NOMO-1 (cell line): ENCODE data around the gene GINM1.

Experiments used
- DNase-seq, 2 experiments: peaks; one replicate each; lab custom pipeline; 2025; ENCODE audit not compliant: unreplicated experiment in 2 of 2; lab: John Stamatoyannopoulos, UW

GINM1 gene

GRCh38 chr6:149565527-149566409 is at the start of gene GINM1:
TSS of gene GINM1 (plus strand) at chr6:149566375. CDS start at chr6:149566415, 40 bp downstream.
- peak; percentile 91 to 92 for DNase-seq

GRCh38 chr6:149529650-149530049 is 36.5 kb upstream of the GINM1 start:
- DNase-seq, result no peak

- DNase-seq, result no peak
Measured at GRCh38 chr6:149534742-149535141, 31.4 kb upstream of the GINM1 start.

DNA sequence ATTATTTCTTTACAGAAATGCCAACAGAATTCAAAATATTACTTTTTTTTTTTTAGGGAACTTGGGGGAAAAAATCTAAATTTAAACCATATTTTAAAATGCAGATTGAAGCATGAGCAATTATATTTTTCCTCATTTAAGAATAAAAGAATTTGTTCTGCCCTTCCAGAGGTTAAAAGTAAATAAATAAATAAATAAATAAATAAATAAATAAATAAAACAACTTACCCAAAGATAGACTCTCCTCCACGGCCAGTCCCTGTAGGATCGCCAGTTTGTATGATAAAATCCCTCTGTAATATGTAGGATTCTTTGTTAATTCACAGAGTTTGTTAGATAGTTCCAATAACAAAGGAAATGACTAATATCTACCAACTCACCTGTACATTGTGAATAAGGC is 25.0 kb upstream of the GINM1 start:
- DNase-seq, result no peak

DNA sequence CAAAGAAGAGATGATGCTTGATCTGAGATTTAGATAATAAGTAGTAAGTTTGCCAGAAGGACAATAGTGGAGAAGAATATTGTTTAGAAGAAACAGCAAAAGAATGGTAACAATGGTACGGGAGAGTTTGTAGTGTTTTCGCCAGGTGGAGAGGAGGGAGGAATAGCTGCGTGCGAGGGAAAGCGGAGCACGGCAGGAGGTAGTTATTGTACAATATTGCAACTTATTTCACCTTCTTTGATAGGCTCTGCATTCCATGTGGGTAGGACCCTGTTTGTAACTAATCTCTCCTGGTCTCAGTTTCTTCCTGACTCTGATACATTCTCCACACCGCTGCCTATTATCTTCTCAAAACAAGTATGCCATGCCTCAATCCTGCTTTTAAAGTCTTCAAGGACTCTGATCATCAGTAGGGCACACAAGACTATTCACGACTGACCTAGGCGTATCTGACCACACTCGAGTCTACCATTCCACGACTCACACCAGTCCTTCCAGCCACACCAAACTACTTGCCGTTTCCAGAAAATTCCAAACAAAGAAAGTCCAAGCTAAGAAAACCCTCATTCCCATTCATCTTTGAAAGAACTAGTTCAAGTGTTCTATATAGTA is 21.4 kb upstream of the GINM1 start:
- no peak for DNase-seq

GRCh38 chr6:149545258-149545753 is 20.9 kb upstream of the GINM1 start:
- DNase-seq, result peak; percentile 63 to 71

DNA sequence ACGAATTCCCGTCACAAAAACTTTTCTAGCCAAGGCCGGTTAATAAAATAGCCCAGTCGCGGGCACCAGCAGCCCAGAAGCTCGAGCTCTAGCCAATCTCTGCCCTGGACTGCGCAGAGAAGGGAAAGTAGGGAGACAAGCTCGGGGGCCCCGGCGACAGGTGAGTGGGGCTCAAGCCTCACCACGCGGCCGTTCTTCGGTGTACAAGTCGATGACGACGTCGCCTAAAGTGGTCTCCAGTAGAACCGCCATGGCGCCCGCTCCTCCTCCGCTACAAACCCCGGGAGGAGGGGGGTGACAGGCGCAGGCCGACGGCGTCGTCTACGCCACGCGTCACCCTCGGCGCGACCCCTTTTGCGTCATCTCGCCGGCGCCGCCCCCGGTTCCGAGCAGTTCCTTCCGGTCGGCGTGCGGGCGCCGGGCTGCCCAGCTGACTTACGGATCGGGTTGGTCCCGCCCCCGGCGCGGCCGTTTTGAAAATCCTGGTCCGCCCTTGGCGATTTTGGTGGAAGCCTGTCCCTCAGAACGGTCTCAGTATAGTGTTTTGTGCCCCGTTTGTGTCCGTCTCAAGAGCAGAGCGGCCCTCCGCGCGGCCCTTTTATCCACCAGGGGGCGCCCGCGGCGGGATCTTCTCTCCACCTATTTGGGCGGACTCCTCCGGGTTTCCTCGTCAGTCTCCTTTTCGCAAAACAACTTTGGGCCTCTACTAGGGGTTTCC is 20.3 kb upstream of the GINM1 start, which contains the start of gene PPIL4:
Gene PPIL4, minus strand, starts transcription at position 290 of the 718 bp plus-strand sequence. Its CDS starts 38 bp downstream, at position 252.
- peak; percentile 92 to 96 for DNase-seq

DNA sequence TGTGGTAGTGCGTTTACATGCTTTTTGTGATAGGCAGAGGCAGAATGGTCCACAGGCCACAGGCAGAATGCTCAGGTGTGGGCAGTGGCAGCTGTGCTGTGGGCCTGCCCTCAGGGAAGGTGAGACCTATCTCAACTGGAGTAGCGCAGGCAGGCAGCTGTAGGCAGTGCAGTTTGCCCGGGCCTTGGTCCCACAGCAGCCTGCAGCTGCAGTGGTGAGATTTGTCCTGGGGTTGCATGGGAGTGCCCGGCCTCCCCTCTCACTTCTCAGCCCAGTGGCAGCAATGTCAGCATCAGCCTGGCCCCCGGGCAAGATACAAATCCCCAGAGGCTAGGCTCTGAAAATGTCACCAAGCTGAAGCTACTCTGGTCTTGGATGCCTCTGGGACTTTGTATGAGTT is 14.3 kb upstream of the GINM1 start:
- no peak for DNase-seq

GRCh38 chr6:149558029-149558428 is 8.1 kb upstream of the GINM1 start:
- no peak for DNase-seq

- no peak for DNase-seq
Measured at GRCh38 chr6:149559389-149559788, 6.8 kb upstream of the GINM1 start.

- DNase-seq, result no peak
Measured at GRCh38 chr6:149560736-149561135, 5.4 kb upstream of the GINM1 start.

GRCh38 chr6:149563203-149563927 is 2.8 kb upstream of the GINM1 start:
- no peak for DNase-seq

GRCh38 chr6:149563928-149564325 is 2.2 kb upstream of the GINM1 start:
- DNase-seq, result no peak

- peak; percentile 45 to 50 for DNase-seq
Measured at GRCh38 chr6:149566410-149567193, 427 bp downstream of the GINM1 start.

DNA sequence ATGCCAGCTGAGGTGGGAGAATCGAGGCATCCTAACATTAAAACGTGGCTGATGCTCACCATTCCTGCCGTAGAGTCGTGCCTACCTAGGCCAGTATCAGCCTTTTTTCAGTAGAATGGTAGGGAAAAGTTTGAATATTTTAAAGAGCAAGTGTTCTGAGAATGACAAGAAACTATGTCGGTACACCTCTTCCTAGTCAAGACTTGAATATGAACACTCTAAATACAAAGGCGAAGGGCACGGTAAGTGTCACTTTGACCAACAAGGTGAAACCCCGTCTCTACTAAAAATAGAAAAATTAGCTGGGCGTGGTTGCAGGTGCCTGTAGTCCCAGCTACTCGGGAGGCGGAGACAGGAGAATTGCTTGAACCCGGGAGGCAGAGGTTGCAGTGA is 1.0 kb downstream of the GINM1 start:
- DNase-seq, result no peak

GRCh38 chr6:149567945-149568585 is 1.9 kb downstream of the GINM1 start:
- no peak for DNase-seq

DNA sequence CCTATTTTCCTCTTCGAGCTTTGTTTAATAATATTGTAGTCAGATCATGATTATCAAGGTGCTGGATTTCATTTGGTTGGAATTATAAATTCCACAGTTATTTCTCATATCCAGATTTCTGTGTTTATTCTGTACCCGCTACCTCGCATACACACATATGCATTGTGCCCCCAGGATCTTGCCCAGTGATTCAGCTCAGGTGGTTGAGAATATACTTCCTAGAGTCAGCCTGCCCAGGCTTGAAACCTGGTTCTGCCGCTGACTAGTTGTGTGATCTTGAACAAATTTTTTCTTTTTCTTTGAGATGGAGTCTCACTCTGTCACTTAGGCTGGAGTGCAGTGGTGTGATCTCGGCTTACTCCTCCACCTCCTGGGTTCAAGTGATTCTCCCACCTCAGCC is 14.7 kb downstream of the GINM1 start:
- DNase-seq, result no peak

GRCh38 chr6:149581349-149581748 is 15.2 kb downstream of the GINM1 start:
- no peak for DNase-seq

- no peak for DNase-seq
Measured at GRCh38 chr6:149586149-149586548, 20.0 kb downstream of the GINM1 start.
